BE2C (cell line): ENCODE measurements around the gene KIAA0930.
"Not testable (repeated sequence)": the region's sequence is repeated elsewhere in the genome, so short reads cannot be mapped to it uniquely, and the experiment has no call there.

ENCODE experiments used
- DNase-seq: peaks from one replicate; pipeline ENCODE4 v3.0.0-alpha.2; 2020
- H3K27me3 ChIP-seq: fragments of 250-450 bp; sonication (Bioruptor Pico); 2 replicates; pipeline ENCODE4 v1.5.1; 2020; ENCODE audit warnings: mild to moderate bottlenecking
- H3K36me3 ChIP-seq: fragments of 250-450 bp; sonication (Bioruptor Pico); 2 replicates; pipeline ENCODE4 v1.5.1; 2020; ENCODE audit warnings: mild to moderate bottlenecking
- H3K4me1 ChIP-seq: fragments of 250-450 bp; sonication (Bioruptor Pico); 2 replicates; pipeline ENCODE4 v1.5.1; 2020
- H3K4me3 ChIP-seq: 2 replicates; pipeline ENCODE4 v1.5.1; 2011; ENCODE audit warnings: low read depth, low read length
- H3K9me3 ChIP-seq: fragments of 250-450 bp; sonication (Bioruptor Pico); 2 replicates; pipeline ENCODE4 v1.5.1; 2020
- TF ChIP-seq, protein P1 (sequence below): IDR thresholded peaks from 2 replicates; pipeline ENCODE4 v1.5.1; 2012; ENCODE audit warnings: mild to moderate bottlenecking, low read depth, low read length

KIAA0930 gene

DNA sequence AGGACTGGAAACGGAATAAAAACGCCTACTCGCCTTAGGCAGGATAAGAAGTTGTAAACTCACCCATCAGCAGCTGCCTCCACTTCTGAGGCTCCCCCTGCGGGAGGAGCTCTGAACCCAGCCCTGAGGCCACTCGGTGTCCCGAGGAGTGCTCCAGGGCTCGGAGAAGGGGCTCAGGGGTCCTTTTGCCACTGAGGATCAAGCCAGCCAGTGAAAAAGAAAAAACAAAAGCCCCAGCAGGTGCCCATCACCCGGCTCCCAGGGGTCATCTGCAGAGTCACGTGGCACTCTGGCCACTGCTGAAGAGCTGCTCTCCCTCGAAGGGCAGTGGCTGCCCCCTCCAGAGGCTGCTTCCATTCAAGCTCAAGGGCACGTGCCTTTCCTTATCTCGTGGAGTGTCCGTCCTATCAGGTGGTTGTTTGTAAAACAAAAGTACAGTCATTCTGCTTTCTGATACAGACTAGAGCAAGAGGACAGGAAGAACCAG is 48.0 kb downstream of the KIAA0930 start:
- no peak for DNase-seq
- no peaks in the 10 kb centered on the region for H3K9me3 ChIP-seq
- TF ChIP-seq, protein P1, sequence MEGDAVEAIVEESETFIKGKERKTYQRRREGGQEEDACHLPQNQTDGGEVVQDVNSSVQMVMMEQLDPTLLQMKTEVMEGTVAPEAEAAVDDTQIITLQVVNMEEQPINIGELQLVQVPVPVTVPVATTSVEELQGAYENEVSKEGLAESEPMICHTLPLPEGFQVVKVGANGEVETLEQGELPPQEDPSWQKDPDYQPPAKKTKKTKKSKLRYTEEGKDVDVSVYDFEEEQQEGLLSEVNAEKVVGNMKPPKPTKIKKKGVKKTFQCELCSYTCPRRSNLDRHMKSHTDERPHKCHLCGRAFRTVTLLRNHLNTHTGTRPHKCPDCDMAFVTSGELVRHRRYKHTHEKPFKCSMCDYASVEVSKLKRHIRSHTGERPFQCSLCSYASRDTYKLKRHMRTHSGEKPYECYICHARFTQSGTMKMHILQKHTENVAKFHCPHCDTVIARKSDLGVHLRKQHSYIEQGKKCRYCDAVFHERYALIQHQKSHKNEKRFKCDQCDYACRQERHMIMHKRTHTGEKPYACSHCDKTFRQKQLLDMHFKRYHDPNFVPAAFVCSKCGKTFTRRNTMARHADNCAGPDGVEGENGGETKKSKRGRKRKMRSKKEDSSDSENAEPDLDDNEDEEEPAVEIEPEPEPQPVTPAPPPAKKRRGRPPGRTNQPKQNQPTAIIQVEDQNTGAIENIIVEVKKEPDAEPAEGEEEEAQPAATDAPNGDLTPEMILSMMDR = peak; percentile 40; the same call in 1 of the 2 replicates
- no peak overlapping the region for H3K4me3 ChIP-seq
- H3K36me3 ChIP-seq = peaks cover 26% of the 10 kb centered on the region
- no peaks in the 10 kb centered on the region for H3K27me3 ChIP-seq
- peaks cover 3% of the 10 kb centered on the region; the same call in 1 of the 2 replicates for H3K4me1 ChIP-seq

DNA sequence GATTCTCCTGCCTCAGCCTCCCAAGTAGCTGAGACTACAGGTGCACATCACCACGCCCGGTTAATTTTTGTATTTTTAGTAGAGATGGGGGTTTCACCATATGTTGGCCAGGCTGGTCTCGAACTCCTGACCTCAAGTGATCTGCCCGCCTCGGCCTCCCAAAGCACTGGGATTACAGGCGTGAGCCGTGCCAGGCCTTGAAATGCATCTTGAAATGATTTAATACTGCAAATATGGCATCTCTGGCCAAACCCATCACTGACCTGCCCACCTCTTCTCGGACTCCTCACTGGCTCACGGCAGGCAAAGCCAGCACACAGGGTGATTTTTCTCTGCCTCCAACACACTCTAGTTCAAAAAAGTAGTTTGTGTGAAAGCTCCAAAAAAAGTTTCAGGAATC is 48.9 kb downstream of the KIAA0930 start:
- not testable (repeated sequence) for H3K9me3 ChIP-seq, H3K4me3 ChIP-seq, DNase-seq, H3K4me1 ChIP-seq, H3K27me3 ChIP-seq
- H3K36me3 ChIP-seq = peaks cover 17% of the 10 kb centered on the region

DNA sequence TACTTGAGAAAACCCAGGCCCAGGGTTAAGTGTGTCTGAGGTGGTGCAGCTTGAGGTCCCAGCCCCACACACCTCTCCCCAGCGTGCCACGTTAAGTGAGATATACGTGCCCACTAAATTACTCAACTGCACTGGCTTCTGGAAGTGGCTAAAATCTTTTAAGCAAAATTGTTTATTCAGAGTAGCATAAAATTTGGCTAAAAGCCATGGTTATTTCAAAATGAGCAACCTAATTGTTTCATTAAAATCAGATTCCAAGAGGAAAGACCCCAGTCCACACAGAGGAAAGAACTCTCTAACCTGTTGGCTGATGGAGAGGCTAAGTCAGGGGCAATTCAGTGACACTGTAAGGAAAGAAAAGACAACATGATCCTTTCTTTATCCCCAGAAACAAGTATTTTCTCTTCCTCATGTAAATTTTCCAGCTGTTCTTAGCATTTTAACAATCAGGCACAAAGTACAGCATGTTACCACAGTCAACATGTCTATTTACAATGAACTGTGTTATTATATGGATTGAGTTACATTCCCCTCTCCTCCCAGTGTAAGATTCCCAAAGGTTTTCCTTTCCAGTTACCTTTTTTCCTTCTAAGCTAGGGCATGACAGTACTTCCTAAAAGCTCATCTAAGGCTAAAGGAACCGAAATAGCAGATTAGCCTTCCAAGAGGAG is 50.4 kb downstream of the KIAA0930 start:
- Histone ChIP-seq H3K4me1 (peaks cover 3% of the 10 kb centered on the region; the same call in 1 of the 2 replicates), H3K36me3 (peaks cover 22% of the 10 kb centered on the region), H3K4me3 (no peak overlapping the region), H3K9me3 (no peaks in the 10 kb centered on the region), H3K27me3 (no peaks in the 10 kb centered on the region)
- no peak for DNase-seq
- TF ChIP-seq, protein P1 = no peak

DNA sequence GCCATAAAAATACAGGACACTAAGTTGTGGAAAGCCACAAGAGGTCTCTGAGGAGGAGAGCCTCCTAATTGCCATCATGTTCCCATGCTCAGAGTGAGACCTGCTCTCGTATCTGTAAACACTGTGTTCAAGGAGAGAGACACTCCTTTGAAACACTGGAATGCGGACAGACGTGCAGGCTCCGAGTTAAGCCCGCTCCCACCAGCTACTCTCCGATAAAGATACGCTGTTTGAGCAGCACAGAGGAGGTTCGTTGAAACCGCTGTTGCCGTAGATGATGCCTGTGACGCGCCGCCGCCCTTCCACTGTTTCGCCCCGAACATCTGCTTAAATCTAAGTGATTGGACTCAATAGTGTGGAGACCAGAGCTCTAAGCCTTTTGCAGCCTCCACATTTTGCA is 51.9 kb downstream of the KIAA0930 start:
- TF ChIP-seq, protein P1 = no peak
- Histone ChIP-seq H3K9me3 (no peaks in the 10 kb centered on the region), H3K4me1 (peaks cover 3% of the 10 kb centered on the region; the same call in 1 of the 2 replicates), H3K36me3 (peaks cover 30% of the 10 kb centered on the region), H3K27me3 (no peaks in the 10 kb centered on the region), H3K4me3 (no peak overlapping the region)
- DNase-seq = no peak

DNA sequence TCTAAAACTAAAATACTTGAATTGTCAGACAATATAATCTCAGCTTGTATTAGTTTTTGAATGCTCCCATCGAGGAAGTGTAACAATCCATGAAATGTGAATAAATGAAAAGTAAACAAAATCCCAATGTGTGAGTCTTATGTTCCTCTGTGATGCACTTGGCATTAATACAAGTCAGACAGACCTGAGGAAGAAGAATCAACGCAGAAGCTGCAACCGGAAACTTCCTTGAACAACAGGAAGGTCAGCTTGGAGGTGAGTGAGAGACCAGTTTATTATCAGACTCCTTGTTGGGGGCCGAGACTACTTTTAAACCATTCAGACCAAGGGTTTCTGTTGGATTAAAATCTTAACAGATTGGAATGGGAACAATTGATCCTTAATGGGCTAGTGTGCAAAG is 52.8 kb downstream of the KIAA0930 start:
- H3K4me3 ChIP-seq = no peak overlapping the region
- peaks cover 38% of the 10 kb centered on the region for H3K36me3 ChIP-seq
- DNase-seq = no peak
- H3K4me1 ChIP-seq = peaks cover under 1% of the 10 kb centered on the region; the same call in 1 of the 2 replicates
- no peaks in the 10 kb centered on the region for H3K27me3 ChIP-seq
- TF ChIP-seq, protein P1 = no peak
- H3K9me3 ChIP-seq = no peaks in the 10 kb centered on the region

DNA sequence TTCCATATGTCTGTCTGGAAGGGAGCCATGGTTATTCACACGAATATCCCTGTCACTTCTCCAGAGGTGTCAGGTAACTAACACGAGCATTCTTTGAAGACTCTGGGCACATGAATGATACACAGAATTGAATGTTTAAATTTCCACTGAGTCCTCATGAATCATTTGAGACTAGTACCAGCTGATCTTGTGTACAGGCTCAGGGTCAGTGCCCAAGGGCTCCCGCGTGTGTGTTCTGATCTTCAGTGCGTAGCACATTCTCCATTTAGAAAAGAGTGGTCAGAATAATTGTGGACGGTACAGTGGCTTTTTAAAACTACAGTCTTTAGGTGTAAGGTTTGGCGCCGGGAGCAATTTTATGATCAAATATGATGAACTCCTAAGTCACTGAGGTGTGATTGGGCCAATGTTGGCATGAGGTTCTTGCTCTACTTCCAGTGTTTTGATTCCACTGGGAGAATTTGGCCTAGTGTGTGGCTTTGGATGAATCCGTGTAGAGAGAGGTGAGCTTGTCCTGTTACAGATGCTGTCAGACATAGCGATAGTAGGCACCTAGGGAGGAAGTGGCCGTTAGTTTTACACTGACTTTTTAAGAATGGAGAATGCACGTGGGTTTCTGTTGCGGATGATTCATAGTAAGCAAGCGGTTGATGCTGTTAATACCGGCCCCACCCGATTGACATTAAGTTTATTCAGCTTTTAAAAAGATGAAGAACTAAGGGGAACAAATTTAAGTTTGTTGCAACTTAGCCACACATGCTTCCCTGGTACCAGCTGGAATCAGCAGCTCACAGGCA is 54.8 kb downstream of the KIAA0930 start:
- TF ChIP-seq, protein P1 = no peak
- Histone ChIP-seq H3K4me3 (no peak overlapping the region), H3K36me3 (peaks cover 56% of the 10 kb centered on the region), H3K9me3 (no peaks in the 10 kb centered on the region), H3K27me3 (no peaks in the 10 kb centered on the region), H3K4me1 (no peaks in the 10 kb centered on the region)
- DNase-seq = no peak
